NCI-H226 (cell line): ENCODE data around the gene QDPR.
A peak's percentile ranks its signal among the peaks of the same experiment; 100 is the strongest.

Experiments
- DNase-seq: peaks from one replicate; pipeline ENCODE4 v3.0.0-alpha.2; 2015

QDPR gene

DNA sequence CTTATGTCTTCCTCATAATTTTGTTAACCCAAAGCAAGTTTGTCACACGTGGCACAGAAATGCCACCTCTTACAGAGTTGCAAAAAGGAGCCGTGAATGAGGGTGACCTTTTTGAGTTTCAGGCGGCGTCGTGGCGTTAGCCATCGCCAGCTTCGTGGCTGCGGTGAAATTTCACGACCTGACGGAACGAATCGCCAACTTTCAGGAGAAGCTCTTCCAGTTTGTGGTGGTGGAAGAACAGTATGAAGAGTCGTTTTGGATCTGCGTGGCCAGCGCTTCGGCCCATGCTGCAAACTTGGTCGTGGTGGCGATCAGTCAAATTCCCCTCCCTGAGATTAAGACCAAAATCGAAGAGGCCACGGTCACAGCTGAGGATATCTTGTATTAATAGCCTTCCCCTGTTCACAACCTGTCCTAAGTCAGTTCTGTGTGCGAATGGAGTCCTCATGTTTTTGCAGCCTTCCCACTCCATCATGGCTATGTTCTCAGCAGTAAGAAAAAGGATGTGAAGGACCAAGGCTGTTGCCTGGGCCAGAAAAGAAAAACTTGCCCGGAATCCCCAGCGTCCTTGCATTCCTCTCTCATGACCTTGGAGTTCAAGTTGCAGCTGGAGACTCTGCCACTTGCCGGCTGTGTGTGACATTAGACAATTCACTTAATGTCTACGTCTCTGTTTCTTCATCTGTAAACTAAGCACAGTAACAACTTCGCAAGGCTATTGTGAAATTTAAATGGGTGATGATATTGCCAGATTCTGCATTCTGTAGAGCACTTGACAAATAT is 15.0 kb upstream of the QDPR start:
- DNase-seq: no peak

DNA sequence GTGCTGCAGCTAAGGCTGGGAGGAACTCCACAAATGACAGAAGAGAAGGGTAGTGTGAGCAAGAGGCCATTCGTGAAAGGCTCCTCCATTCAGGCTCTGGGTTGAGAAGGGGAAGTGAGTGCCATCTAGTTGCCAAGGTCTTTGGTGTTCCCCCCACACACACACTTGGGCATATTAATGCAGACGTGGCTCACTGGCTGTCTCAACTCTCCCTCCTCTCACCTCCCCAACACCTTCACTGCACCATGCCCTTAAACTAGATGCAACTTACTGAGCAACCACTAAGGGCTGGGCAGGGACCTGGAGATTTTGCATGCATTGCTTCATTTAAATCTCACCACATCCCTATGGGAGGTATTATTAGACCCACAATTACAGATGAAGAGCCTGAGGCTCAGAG is 11.8 kb upstream of the QDPR start:
- DNase-seq: no peak

DNA sequence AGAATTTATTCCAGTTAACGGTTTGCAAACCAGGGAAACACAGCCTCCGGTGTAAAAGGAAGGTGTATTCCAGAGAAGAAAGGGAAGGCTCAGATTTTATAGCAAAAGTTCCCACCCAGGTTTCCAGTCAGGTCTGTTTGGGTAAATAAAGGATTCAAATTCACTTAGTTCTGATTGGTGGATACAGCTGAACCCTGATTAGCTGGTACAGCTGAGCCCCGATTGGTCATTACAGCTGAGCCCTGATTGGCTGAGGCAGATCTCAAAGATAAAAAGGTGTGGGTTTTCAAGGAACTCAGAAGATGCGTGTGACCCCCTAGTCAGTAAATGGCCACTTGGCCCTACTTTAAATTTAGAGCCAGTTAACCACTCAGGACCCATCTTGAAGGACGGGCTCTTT is 9.7 kb upstream of the QDPR start:
- no peak for DNase-seq

DNA sequence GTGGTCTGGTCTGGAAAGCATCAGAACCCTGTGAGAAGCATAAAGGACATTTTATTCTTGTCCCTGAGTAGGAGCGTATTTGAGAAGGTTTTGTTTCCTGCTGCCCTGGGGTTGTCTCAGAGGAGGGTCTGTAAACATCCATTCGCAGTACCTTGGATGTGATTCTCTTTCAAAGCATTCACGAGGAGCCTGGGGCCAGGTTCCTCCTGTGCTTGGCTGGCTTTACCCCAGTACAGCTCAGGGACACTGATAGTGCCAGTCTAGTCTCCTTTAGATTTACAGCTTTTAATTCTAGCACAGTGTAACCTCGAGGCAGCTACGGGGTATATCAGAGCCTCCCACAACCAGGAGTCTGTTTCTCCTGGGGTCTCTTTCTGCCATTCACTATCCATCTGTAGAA is 5.8 kb upstream of the QDPR start:
- no peak for DNase-seq

DNA sequence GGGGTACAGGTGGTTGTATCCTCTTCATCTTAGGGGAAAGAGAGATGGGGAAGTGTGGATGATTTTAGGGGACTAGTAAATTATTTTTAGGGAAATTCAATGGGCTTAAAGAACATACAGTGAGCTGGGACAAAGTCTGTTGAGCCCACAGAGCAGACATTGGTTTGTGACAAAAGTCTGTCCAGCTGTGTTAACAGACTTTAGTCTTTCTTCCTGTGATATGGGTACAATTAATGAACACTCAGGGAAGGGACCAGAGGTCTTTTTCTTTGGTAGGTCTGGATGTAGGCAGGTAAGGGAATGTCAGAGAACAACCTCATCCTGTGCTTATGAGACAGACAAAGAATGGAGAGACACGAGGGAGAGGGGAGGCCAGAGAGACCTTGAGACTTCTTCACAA is 5.1 kb upstream of the QDPR start:
- no peak for DNase-seq

DNA sequence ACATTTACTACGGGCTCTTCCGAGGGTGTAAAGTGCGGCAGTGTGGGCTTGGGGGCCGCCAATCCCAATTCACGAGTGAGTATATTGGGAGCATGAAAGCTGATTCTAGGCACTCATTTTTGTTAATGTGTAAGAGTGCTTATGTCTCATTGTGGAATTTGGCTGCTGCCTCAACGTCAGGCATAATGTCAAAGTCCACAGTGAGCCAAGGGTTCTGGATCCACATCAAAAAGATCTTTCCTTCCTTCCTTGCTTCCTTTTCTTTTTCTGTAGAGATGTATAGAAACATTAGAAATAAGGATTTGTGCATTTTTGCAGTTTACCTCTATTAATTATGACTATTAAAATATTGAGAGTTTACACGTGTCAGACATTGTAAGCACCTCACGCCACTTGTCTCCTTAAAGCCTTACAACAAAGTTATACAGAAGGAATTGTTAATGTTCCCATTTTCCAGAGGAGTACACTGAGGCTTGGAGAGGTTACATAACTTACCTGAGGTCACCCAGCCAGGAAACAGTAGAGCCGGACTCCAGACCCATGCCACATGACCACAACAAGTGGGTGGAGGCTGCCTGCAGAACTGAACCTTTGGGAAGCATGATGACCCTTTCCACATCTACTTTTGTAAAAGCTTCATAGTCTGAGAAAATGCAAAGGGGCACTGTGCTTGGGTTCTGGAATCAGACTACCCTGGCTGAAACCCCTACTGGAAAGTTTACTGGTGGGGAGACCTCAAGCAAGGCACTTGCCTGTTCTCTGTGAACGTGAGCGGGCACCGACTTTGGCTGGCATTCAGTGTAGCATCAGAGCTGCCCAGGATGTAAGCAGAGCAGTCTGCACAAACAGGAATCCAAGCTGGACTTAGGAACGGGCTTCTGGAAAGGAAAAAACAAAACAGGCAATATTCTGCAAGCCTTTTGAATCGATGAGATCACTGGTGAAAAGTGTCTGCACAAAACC is 3.8 kb upstream of the QDPR start:
- DNase-seq: no peak

DNA sequence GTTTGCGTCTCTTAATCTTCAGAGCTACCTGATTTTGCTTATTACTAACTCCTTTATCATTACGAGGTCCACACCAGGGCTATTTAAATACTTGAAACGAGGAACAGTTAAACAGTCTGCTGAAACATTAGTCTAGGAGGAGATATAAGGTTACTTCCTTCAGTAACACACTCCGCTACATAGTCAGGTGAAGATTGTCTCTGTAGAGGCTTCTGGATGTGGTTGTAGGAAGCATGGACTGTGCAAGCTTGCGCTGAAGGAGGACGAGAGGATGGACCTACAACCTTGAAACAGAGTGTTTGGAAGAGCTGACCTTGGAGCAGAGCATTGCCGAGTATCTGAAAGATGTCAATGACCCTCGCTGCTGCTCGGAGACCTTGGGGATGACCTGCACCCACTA is 3.0 kb upstream of the QDPR start, which contains the start of gene CLRN2:
Gene CLRN2, plus strand, starts transcription at position 301 of the 400 bp plus-strand sequence. CDS start 102 bp downstream, outside the sequence.
- no peak for DNase-seq

DNA sequence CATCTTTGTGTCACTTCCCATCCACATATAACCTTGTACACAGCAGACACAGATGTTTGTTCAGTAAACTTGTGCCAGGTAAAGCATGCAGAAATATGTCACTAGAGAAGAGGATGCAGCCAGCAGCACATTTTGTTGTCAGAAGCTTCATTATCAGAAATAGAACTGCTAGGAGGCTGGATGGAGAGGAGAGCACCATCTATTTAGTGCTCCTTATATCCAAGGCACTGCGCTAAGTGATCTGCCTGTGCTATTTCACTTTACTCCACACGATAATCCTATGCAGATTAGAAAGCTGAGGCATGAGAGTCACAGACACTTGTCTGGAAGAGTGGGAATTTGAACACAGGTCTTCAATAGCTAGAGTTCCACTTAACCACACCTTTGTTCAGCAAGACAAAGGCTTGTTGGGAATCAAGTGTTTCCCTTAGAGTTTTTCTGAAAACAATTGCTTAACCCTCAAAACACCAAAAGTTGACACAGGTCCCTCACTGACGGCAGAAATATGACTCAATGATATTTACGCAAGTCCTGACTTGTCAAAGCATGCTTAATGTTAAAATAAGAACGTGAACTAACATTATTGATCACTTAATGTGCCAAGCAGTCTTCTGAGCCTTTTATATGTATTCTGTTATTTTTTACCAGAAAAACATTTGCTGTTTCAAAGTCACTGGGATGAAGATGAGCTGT is 1.2 kb upstream of the QDPR start:
- no peak for DNase-seq

DNA sequence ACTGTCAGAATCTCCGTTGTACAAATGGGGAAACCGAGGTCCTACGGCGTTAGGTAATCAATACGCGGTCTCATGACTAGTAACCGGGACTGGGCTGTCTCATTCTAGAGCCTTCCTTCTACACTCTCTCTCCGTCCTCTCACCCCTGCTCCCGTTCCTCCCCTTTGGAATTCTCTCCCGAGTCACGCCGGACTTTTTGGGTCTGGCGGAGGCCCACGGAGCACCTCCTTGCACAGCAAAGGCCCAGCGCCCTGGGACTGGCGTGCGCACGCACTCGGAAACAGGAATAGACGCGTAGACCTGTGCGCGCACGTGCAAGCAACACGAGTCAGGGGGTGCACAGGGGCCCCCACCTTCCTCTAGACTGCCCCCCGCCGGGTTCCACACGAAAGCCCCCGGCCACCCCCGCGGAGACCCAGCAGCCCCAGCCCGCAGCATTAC is 361 bp downstream of the QDPR start:
- peak; percentile 28 for DNase-seq

DNA sequence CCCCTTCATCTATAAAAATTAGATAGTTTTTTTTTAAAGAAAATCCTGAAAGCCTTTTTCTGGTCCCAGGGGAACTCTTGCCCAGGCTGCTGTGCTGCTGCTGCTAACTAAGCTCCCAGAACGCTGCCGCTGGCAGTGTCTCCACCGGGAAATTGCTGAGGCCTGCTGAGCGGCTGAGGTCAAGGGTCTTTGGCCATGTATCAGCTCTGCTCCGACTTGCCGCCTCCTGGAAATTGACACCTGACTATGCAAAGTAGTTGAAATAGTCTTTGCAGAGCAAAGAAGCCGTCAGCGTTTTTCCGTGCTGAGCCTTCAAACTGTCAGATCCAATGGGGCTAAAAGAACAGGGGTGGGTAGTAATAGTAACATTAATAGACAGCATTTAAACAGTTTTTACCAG is 839 bp downstream of the QDPR start:
- no peak for DNase-seq

DNA sequence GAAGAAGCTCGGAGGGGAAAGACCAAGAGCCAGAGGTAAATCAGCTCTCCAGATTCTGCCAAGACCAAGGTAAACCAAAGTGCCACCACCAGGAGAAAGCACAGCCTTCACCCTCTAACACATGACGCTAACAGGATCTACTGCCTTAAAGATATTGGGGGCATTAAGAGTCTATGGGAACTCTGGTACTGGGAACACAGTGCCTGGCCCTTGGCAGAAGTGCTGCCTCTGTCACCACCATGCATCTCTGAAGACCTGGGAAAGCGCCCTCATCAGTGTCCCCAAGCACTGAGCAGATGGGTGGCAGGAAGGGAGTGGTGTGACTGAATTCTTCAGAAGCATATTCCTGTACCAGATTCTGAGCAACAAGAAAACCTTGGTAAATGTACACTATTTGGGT is 1.3 kb downstream of the QDPR start:
- no peak for DNase-seq

DNA sequence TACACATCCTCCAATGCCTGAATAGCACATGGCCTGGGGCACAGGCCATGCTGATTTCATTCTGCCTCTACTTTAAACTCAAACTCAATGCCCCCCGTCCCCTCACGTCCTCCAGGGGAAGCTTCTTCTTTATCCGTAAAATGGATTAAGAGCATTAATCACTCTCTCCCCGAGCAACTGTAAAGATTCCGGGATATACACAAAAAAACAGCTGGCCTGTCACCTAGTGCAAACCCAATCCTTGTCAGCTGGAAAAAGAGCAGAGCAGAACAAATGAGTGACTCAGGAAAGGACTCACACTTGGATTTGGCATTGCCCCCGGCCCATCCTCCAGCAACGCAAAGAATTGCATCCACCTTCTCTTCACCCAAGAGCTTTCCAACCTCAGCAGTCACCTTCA is 7.8 kb downstream of the QDPR start:
- no peak for DNase-seq

DNA sequence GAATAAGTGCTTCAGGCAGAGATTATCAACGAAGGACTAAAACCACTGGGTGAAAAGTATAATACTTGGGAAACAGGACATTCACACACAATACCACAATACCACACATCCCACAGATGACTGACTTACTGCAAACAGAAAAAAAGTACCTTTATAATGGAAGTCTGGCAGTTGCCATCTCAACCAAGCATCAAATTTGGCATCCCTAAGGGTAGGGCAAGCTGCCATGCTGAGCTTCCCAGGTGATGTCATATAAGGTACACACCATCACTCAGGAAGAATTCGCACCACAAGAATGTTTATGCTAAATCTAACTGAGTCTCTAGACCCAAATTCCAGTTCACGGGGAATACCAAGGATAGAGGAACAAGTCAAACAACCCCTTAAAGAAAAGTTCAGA is 9.1 kb downstream of the QDPR start:
- peak; percentile 73 for DNase-seq

DNA sequence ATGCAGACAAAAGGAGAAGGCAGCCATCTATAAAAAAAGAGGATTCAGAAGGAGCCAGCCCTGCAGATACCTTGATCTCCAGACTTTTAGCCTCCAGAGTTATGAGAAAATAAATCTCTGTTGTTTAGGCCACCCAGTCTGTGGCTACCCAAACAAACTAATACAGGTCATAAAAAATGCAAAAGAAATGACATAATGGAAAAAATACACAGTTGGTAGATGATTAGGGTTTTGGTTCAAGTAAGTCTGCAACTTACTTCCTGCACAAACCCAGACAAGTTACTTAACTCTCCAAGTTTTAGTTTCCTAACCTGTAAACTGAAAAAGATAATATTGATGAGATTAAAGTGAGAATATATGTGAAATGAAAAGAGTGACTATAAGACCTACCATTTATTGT is 11.3 kb downstream of the QDPR start:
- DNase-seq: no peak

DNA sequence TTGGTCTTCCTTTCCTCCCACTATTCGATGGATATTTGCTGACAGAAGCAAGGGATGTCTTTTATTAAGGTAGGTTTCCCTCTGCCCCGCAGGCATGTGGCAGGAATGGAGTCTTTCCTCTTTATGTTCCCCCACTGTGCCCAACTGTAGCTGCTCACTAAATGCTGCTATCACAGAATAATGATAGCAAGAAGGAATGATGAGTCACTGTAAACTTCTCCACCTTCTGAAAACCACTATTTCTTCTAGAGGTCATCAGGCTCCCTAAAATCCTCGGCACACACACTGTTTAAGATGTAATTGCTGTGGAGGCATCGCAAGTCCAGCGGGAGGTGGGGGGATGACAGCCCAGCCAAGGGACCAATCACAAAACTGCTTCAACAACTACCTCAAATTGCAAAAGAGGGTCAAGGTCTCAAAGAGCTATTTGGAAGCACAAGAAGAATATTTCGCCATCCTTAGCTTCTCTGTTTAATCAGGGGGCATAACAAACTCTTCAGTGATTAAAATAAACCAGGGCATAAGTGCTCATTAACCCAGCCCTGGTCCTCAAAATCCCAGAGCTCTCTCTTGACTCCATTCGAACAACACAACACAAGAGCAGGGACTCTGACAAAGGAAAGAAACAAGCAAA is 13.9 kb downstream of the QDPR start:
- DNase-seq: no peak

DNA sequence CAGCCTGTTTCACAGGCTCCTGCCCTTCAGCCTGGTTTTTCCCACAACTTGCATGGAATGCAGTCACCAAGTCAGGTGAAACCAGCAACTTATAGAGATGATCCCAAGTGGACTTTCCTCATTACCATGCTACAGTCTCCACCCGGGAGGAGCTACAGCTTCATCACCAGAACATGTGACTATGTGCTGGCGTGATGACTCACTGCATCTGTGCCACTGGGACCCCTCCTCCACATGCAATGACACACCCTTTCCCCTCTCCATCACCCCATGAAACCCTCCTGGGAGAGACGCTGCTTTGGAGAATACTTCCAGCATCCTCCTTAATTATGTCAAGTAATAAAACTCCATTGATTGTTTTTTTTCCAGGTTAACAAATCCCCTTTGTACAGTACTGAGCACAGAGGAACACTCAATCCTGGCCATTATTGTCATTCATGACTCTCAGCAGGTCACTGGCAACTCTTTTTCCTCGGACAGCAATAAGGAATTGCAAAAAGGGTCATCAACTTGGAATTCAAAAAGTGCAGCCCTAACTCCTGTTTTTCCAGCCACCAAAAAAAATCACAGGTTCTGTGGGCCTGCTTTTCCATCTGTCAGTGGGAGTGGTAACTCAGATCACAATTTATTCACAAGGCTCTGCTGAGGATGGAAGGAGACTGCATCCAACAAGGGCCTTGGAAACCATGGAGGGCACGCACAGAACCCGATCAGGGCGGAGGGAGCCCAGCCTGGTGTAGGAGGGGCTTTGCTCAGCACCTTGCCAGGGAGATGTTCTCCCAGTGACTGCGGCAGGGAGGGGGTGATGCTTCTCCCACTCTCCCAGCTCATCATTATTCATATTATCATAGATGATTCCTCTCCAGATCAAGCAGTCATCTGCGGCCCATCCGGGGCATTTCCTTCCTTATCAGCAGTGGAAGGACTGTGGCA is 17.4 kb downstream of the QDPR start:
- peak; percentile 9 for DNase-seq

DNA sequence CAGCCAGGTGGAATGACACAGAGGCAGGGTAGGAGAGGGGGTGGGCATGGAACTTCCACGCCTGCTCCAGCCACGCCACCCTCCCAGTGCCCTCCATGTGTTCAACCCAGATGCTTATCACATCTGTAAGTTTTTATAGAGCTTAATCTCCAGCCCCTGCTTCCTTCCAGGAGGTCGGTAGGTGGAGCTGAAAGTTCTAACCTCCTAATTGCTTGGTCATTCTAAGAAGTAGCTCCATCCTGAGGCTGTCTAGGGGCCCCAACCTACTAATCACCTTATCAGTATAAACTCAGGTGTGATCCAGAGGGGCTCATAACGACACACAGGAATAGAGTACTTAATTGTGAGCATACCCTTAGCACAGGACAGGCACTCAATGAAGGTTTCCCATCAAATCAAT is 18.3 kb downstream of the QDPR start:
- DNase-seq: no peak

DNA sequence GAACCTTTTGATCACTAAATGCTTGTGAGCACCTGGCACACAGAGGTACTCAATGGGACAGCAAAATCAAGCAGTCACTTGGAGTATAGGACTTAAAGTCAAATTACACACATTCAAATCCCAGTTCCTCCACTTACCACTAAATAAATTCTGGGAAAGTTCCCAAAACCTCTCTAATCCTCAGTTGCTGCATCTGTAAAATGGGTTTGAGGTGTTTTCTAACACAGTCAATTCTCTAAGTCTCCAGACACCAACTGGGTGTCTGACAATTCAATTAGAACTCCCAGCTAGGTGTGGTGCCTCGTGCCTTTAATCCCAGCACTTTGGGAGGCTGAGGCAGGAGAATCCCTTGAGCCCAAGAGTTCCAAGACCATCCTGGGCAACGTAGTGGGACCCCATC is 19.0 kb downstream of the QDPR start:
- no peak for DNase-seq

DNA sequence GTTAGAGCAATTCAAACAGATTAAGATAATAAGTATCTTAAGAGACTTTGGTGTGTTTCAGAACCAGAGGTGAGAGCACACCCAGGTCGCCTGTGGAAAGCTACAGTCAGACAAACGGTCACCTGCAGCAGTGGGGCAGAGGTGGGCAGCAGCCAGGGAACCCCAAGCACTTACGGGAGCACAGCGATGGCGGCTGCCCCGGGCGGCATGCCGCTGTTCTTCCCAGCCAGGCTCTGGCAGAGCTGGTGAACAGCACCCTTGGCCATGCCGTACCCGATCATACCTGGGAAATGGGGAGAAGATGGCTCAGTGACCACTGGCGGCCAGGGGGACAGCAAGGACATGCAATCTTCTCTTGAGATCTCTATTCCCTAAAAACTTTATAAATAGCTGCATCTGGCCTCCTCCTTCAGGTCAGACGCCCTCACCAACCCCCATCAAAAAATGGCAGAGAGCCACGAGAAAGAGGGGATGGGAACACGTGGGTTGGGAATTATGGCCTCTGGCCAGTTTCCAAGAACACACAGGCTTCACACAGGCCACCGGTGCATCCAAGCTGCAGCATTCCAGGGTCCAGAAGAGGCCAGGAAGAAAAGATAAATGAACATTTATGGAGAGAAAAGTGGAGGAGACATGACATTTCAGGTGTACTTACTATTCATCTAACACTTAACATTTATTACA is 19.7 kb downstream of the QDPR start:
- DNase-seq: no peak

DNA sequence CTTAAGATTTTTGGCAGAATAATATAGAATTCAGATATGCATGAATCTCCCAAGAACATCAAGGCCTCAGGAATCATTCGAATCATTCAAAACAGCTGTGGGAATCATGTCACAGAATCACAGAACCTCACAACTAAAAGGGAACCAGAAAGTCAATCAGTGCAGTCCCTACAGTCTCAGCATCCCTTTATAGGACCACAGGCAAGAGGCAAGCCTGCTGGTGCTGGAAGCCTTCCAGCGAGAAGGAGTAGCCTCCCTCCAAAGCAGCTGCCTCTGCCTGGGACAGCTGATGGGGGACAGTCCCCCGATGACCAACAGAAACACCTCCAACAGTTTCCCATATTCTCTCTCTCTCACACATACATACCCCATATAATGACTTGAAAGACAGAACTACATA is 20.7 kb downstream of the QDPR start:
- DNase-seq: no peak

DNA sequence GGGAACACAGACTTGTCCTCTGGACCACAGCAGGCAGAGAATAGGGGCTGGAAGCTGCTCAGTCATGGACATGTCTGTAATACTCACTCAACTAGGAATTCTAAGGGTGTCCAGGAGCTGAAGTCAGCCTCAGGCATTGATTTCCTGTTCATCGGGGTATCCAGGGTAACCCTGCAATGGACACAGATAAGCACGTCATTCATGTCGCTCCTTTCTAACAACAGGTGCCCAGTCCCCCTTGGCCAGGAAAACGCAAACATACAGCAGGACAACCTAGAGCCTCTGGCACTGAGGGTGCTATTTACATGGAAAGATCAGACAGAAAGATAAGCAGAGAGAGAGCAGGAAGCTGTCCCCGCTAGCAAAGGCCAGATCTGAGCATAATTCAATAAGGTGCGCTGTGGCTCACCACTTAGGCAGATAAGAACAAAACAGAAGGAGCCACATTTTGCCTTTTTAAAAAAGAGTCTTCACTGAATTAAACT is 21.3 kb downstream of the QDPR start:
- no peak for DNase-seq
